ENCODE data around the gene HOXB6.

HOXB6 gene

GRCh38 chr17:48587276-48588073, 17.3 kb downstream of the HOXB6 start:
- H3K4me3 ChIP-seq (ENCODE audit: low read length) = no peak overlapping the region
- no peak for TF ChIP-seq ZNF274 (IDR thresholded peaks at IDR 0.05; ENCODE audit: low read depth, low read length)

- no peak for TF ChIP-seq ZNF274 (IDR thresholded peaks at IDR 0.05; ENCODE audit: low read depth, low read length)
- H3K4me3 ChIP-seq (ENCODE audit: low read length) = peak overlapping the region; percentile 67
Observed at GRCh38 chr17:48586355-48587258, 18.2 kb downstream of the HOXB6 start.

GRCh38 chr17:48584223-48584741, 20.5 kb downstream of the HOXB6 start:
- no peak for TF ChIP-seq ZNF274 (IDR thresholded peaks at IDR 0.05; ENCODE audit: low read depth, low read length)
- no peak overlapping the region for H3K4me3 ChIP-seq (ENCODE audit: low read length)

GRCh38 chr17:48583708-48584222, 21.0 kb downstream of the HOXB6 start:
- no peak overlapping the region for H3K4me3 ChIP-seq (ENCODE audit: low read length)
- no peak for TF ChIP-seq ZNF274 (IDR thresholded peaks at IDR 0.05; ENCODE audit: low read depth, low read length)

- TF ChIP-seq ZNF274 (IDR thresholded peaks at IDR 0.05; ENCODE audit: low read depth, low read length) = no peak
Observed at GRCh38 chr17:48582750-48583069, 22.1 kb downstream of the HOXB6 start.

GRCh38 chr17:48579760-48580554, 24.8 kb downstream of the HOXB6 start:
- H3K4me3 ChIP-seq (ENCODE audit: low read length) = peak overlapping the region; percentile 79; the same call in 1 of the 2 replicates
- TF ChIP-seq ZNF274 (IDR thresholded peaks at IDR 0.05; ENCODE audit: low read depth, low read length) = no peak

More at GRCh38 chr17:48582750-48583069, 22.1 kb downstream of the HOXB6 start:
- peak overlapping the region; percentile 44; the same call in 1 of the 2 replicates for H3K4me3 ChIP-seq (ENCODE audit: low read length)

GRCh38 chr17:48579471-48579759, 25.4 kb downstream of the HOXB6 start:
- H3K4me3 ChIP-seq (ENCODE audit: low read length) = peak overlapping the region; percentile 79; the same call in 1 of the 2 replicates
- no peak for TF ChIP-seq ZNF274 (IDR thresholded peaks at IDR 0.05; ENCODE audit: low read depth, low read length)

- H3K4me3 ChIP-seq (ENCODE audit: low read length) = peak overlapping the region; percentile 79
- TF ChIP-seq ZNF274 (IDR thresholded peaks at IDR 0.05; ENCODE audit: low read depth, low read length) = no peak
Observed at GRCh38 chr17:48578616-48579470, 25.9 kb downstream of the HOXB6 start.

GRCh38 chr17:48577946-48578615, 26.7 kb downstream of the HOXB6 start, which contains the start of gene HOXB4:
Gene HOXB4 (minus strand): TSS chr17:48578350. CDS start chr17:48578319, 31 bp downstream.
- H3K4me3 ChIP-seq (ENCODE audit: low read length) = peak within 1 kb of the TSS; percentile 79
- no peak for TF ChIP-seq ZNF274 (IDR thresholded peaks at IDR 0.05; ENCODE audit: low read depth, low read length)

- H3K4me3 ChIP-seq (ENCODE audit: low read length) = peak overlapping the region; percentile 79
Observed at GRCh38 chr17:48577330-48577945, 27.3 kb downstream of the HOXB6 start.

GRCh38 chr17:48576479-48577309, 28.1 kb downstream of the HOXB6 start:
- H3K4me3 ChIP-seq (ENCODE audit: low read length) = peak overlapping the region; percentile 79

More at GRCh38 chr17:48577330-48577945, 27.3 kb downstream of the HOXB6 start:
- TF ChIP-seq ZNF274 (IDR thresholded peaks at IDR 0.05; ENCODE audit: low read depth, low read length) = no peak

More at GRCh38 chr17:48576479-48577309, 28.1 kb downstream of the HOXB6 start:
- TF ChIP-seq ZNF274 (IDR thresholded peaks at IDR 0.05; ENCODE audit: low read depth, low read length) = no peak
